ENCODE data around the gene NEURL3. TPM values are rescaled to one million over a fixed set of nuclear protein-coding genes. Genes with fewer than 3 reads are reported as not detected.

Gene NEURL3
- total and polyA plus RNA-seq, 2 of the 4 experiments (the other 2 are of a cell fraction) = not detected

DNA sequence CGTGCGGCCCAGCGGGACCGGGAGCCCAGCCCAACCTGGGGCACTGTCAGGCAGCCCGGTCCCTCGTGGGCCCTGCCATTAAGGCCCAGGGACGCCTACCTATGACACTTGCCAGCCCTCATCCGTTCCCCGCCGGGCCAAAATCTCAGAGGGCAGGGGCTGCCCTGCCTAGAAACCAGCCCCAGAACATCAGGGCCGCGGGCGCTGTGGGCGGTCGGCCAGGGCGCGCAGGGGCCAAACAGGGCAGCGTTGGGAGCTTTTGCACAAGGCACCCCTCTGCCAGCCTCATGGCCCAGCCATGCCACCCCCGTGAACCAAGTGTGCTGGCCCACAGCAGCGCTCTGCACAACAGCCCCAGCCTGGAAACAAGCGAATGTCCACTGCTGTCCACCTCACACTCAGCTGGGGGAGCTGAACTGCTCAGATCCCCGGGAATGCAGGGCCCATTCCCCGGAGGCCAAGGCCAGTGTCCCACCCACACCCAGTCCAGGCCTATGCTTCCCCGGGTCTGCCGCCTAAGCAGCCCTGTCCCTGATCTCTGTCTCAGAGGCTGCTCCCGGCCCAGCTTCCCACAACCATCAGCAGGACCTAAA, 3.5 kb upstream of the NEURL3 start (continued):
- TF ChIP-seq FOS (IDR thresholded peaks at IDR 0.05; ENCODE audit: low read depth, low read length) (no peak), MAZ (IDR thresholded peaks at IDR 0.05; ENCODE audit: borderline replicate concordance, low read depth, low read length) (no peak), POLR2A (IDR thresholded peaks at IDR 0.05; ENCODE audit: low read depth, low read length) (no peak)
- TF ChIP-seq, protein P1, sequence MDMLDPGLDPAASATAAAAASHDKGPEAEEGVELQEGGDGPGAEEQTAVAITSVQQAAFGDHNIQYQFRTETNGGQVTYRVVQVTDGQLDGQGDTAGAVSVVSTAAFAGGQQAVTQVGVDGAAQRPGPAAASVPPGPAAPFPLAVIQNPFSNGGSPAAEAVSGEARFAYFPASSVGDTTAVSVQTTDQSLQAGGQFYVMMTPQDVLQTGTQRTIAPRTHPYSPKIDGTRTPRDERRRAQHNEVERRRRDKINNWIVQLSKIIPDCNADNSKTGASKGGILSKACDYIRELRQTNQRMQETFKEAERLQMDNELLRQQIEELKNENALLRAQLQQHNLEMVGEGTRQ (IDR thresholded peaks at IDR 0.05; ENCODE audit: low read depth, low read length) = no peak

DNA sequence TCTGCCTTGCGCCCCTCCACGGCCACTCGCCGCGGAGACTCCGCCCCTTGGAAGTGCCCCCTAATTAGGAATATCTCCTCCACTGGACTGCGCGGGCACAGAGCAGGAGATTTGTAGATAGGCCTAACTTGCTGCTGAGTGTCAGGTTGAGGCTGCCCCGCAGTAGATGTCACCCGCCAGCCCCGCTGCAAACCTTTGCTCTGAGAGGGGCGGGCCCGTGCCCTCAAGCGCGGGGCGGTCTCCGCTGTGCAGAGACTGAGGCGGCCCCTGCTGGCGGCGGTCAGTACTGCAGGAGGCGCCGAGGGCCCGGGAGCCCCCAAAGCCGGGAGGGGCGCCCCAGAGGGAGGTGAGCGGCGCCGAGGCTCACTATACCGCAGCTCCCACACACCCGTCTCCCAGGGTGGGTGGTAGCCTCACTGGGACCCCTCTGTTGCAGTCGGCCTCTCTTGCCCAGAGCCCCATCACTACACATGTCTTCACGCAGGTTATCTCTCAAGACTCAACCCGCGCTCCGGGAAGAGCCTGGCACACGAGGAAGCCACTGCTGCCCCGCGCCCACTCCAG, 2.9 kb upstream of the NEURL3 start:
- Histone ChIP-seq H3K4ac (ENCODE audit: low read depth, low read length) (no peak overlapping the region), H3K36me3 (ENCODE audit: control insufficient read depth, insufficient read depth, low read length) (no peaks in the 10 kb centered on the region), H2AK5ac (ENCODE audit: low read depth, low read length) (no peak overlapping the region), H2AK9ac (replicated peaks; ENCODE audit: low read depth, low read length, poor library complexity) (peak overlapping the region; percentile 52), H4K20me1 (ENCODE audit: insufficient read depth, low read length) (no peaks in the 10 kb centered on the region), H3K4me1 (ENCODE audit: control insufficient read depth, insufficient read depth, low read length) (peaks cover 5% of the 10 kb centered on the region), H3K4me3 (ENCODE audit: insufficient read depth, low read depth, low read length) (0 out of 2 replicates have a peak overlapping the region, but pooled peaks have one; percentile 12), H4K8ac (ENCODE audit: low read depth in 2 of 2, low read length in 2 of 2) (no peak overlapping the region), H2BK15ac (ENCODE audit: low read depth, low read length) (no peak overlapping the region), H3K14ac (replicated peaks; ENCODE audit: low read depth, low read length) (no peak overlapping the region), H2BK20ac (ENCODE audit: low read depth, low read length) (no peak overlapping the region), H2AFZ (replicated peaks; ENCODE audit: low read length, poor library complexity) (peak overlapping the region; percentile 92), H4K5ac (ENCODE audit: low read depth, low read length) (no peak overlapping the region), H3K18ac (ENCODE audit: low read depth, low read length) (no peak overlapping the region), H2BK5ac (ENCODE audit: low read depth, low read length, poor library complexity, severe bottlenecking) (no peak overlapping the region), H2BK120ac (ENCODE audit: low read depth, low read length) (no peak overlapping the region), H3K56ac (ENCODE audit: extremely low read depth, insufficient read depth, low read length) (no peak overlapping the region), H3K9me3 (ENCODE audit: control insufficient read depth, insufficient read depth, low read length) (no peaks in the 10 kb centered on the region), H4K91ac (ENCODE audit: insufficient read depth, low read depth, low read length) (no peak overlapping the region), H3K9me1 (ENCODE audit: insufficient read depth, low read length) (no peaks in the 10 kb centered on the region), H3K9ac (ENCODE audit: low read depth, low read length) (no peak overlapping the region), H3K27ac (ENCODE audit: insufficient read depth, low read length) (no peak overlapping the region), H3K23ac (ENCODE audit: low read depth, low read length) (no peak overlapping the region), H3K27me3 (ENCODE audit: control insufficient read depth, insufficient read depth, low read length) (peaks cover 26% of the 10 kb centered on the region), H3K79me1 (ENCODE audit: low read depth in 1 of 2, low read length in 2 of 2) (no peaks in the 10 kb centered on the region), H3K4me2 (ENCODE audit: low read depth, low read length) (peak overlapping the region; percentile 82)
- ChIA-PET CTCF (interaction anchor here (1.4 to 1.6 kb wide), 2 partner anchors 46 to 97 kb away, joined by 3 to 5 read pairs; no protein-coding TSS in a partner anchor), POLR2A (ENCODE audit: unreplicated experiment) (no interaction called here)
- dilution Hi-C loops (cut with HindIII; ENCODE audit: low sequenced_read_pairs, unreplicated experiment) (no loop called here), intact Hi-C loops (cut with micrococcal nuclease) (loop anchor here (2.0 kb wide), 2 partner anchors 241 to 369 kb away; partner anchors contain the start of genes ASTL and CIAO1), in situ Hi-C loops (cut with MboI; ENCODE audit: low sequenced_read_pairs) (loop anchor here (5.0 to 25.0 kb wide), 2 partner anchors 101 to 496 kb away; no protein-coding TSS in a partner anchor)
- TF ChIP-seq, protein P2, sequence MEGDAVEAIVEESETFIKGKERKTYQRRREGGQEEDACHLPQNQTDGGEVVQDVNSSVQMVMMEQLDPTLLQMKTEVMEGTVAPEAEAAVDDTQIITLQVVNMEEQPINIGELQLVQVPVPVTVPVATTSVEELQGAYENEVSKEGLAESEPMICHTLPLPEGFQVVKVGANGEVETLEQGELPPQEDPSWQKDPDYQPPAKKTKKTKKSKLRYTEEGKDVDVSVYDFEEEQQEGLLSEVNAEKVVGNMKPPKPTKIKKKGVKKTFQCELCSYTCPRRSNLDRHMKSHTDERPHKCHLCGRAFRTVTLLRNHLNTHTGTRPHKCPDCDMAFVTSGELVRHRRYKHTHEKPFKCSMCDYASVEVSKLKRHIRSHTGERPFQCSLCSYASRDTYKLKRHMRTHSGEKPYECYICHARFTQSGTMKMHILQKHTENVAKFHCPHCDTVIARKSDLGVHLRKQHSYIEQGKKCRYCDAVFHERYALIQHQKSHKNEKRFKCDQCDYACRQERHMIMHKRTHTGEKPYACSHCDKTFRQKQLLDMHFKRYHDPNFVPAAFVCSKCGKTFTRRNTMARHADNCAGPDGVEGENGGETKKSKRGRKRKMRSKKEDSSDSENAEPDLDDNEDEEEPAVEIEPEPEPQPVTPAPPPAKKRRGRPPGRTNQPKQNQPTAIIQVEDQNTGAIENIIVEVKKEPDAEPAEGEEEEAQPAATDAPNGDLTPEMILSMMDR (conservative IDR thresholded peaks at IDR 0.05; ENCODE audit: low read depth, low read length) = peak; percentile 75
- TF ChIP-seq CHD1 (IDR thresholded peaks at IDR 0.05; ENCODE audit: low read depth, low read length) = no peak
- no peak for TF ChIP-seq POLR2A (IDR thresholded peaks at IDR 0.05; ENCODE audit: low read depth, low read length)
- peak; percentile 65 for TF ChIP-seq RAD21 (IDR thresholded peaks at IDR 0.05; ENCODE audit: low read length)
- TF ChIP-seq MAZ (IDR thresholded peaks at IDR 0.05; ENCODE audit: borderline replicate concordance, low read depth, low read length) = peak; percentile 61; the same call in 1 of the 2 replicates
- TF ChIP-seq MXI1 (IDR thresholded peaks at IDR 0.05; ENCODE audit: borderline replicate concordance, low read depth, low read length) = peak; percentile 52; the same call in 1 of the 2 replicates
- TF ChIP-seq MAFK (IDR thresholded peaks at IDR 0.05; ENCODE audit: low read depth, low read length) = no peak
- no peak for TF ChIP-seq NFE2L2 (IDR thresholded peaks at IDR 0.05; ENCODE audit: low read depth, low read length)
- TF ChIP-seq RCOR1 (IDR thresholded peaks at IDR 0.05; ENCODE audit: insufficient replicate concordance, low read length) = no peak
- TF ChIP-seq SMC3 (IDR thresholded peaks at IDR 0.05; ENCODE audit: low read depth, low read length) = peak; percentile 55
- TF ChIP-seq CEBPB (IDR thresholded peaks at IDR 0.05; ENCODE audit: low read depth, low read length) = no peak
- DNase-seq (peak; percentile 10), ATAC-seq (ENCODE audit: low read depth) (peak; percentile 87)
- WGBS, 2 experiments (ENCODE audit: extremely low coverage in 2 of 2, insufficient read length in 1 of 2) = 17% methylated on average over 8 of the region's 38 CpGs; no CpG with 5 or more reads in 1 of the 2 experiments
- no TSS peak for BruUV-seq (replicated peaks)
